ENCODE measurements around the gene CETN2.
"Not testable (repeated sequence)": the region's sequence is repeated elsewhere in the genome, so short reads cannot be mapped to it uniquely, and the experiment has no call there.

CETN2 gene

GRCh38 chrX:152830312-152831305, at the start of gene CETN2, which contains the start of gene NSDHL:
Gene CETN2, minus strand, starts transcription at chrX:152830757. Its CDS starts 47 bp downstream, at chrX:152830710.
Gene NSDHL, plus strand, starts transcription at chrX:152831063. Its CDS starts 15,262 bp downstream, at chrX:152846325.
- peak; percentile 82 to 89 (median 84) for DNase-seq (ENCODE audit: low read depth in 3 of 3)

GRCh38 chrX:152878976-152879755, 48.6 kb upstream of the CETN2 start:
- no peak for DNase-seq (ENCODE audit: low read depth in 3 of 3)

- DNase-seq (ENCODE audit: low read depth in 3 of 3), result no peak
Measured at GRCh38 chrX:152876931-152877840, 46.6 kb upstream of the CETN2 start.

- no peak for DNase-seq (ENCODE audit: low read depth in 3 of 3)
Measured at GRCh38 chrX:152873361-152873760, 42.8 kb upstream of the CETN2 start.

GRCh38 chrX:152872522-152872921, 42.0 kb upstream of the CETN2 start:
- DNase-seq (ENCODE audit: low read depth in 3 of 3), result no peak

GRCh38 chrX:152871260-152871659, 40.7 kb upstream of the CETN2 start:
- no peak for DNase-seq (ENCODE audit: low read depth in 3 of 3)

GRCh38 chrX:152869972-152870371, 39.4 kb upstream of the CETN2 start:
- no peak for DNase-seq (ENCODE audit: low read depth in 3 of 3)

- no peak for DNase-seq (ENCODE audit: low read depth in 3 of 3)
Measured at GRCh38 chrX:152866386-152866785, 35.8 kb upstream of the CETN2 start.

GRCh38 chrX:152865232-152865920, 34.8 kb upstream of the CETN2 start:
- no peak for DNase-seq (ENCODE audit: low read depth in 3 of 3)

- no peak for DNase-seq (ENCODE audit: low read depth in 3 of 3)
Measured at GRCh38 chrX:152861826-152862225, 31.3 kb upstream of the CETN2 start.

GRCh38 chrX:152861116-152861515, 30.6 kb upstream of the CETN2 start:
- no peak for DNase-seq (ENCODE audit: low read depth in 3 of 3)

GRCh38 chrX:152853986-152854385, 23.4 kb upstream of the CETN2 start:
- DNase-seq (ENCODE audit: low read depth in 3 of 3), result no peak

- no peak for DNase-seq (ENCODE audit: low read depth in 3 of 3)
Measured at GRCh38 chrX:152850465-152850864, 19.9 kb upstream of the CETN2 start.

GRCh38 chrX:152847281-152847680, 16.7 kb upstream of the CETN2 start:
- no peak for DNase-seq (ENCODE audit: low read depth in 3 of 3)

- no peak for DNase-seq (ENCODE audit: low read depth in 3 of 3)
Measured at GRCh38 chrX:152845618-152846240, 15.2 kb upstream of the CETN2 start.

GRCh38 chrX:152844256-152844655, 13.7 kb upstream of the CETN2 start:
- no peak for DNase-seq (ENCODE audit: low read depth in 3 of 3)

- no peak for DNase-seq (ENCODE audit: low read depth in 3 of 3)
Measured at GRCh38 chrX:152843852-152844251, 13.3 kb upstream of the CETN2 start.

- no peak for DNase-seq (ENCODE audit: low read depth in 3 of 3)
Measured at GRCh38 chrX:152842772-152843338, 12.3 kb upstream of the CETN2 start.

- DNase-seq (ENCODE audit: low read depth in 3 of 3), result not testable (repeated sequence)
Measured at GRCh38 chrX:152835470-152835869, 4.9 kb upstream of the CETN2 start.

- DNase-seq (ENCODE audit: low read depth in 3 of 3), result no peak
Measured at GRCh38 chrX:152833378-152833777, 2.8 kb upstream of the CETN2 start.
